Neural progenitor cell (in vitro differentiated cells): ENCODE measurements around the gene CFAP20DC. TPM values are rescaled to one million over a fixed set of nuclear protein-coding genes. Genes with fewer than 3 reads are reported as not detected.

Experiments used
- DNase-seq: peaks from one replicate; pipeline ENCODE4 v3.0.0-alpha.2; 2016; ENCODE audit warnings: low spot score
- H2AFZ ChIP-seq: fragments of 200-600 bp; sonication (generic); replicated peaks from 2 replicates; pipeline ENCODE4 v1.6.1; 2016; ENCODE audit warnings: antibody characterized with exemption
- H3F3A ChIP-seq: fragments of 200-600 bp; sonication (generic); 2 replicates; pipeline ENCODE4 v1.6.1; 2016; ENCODE audit warnings: antibody characterized with exemption, low read depth
- H3K27ac ChIP-seq: fragments of 200-600 bp; sonication (generic); 2 replicates; pipeline ENCODE4 v1.5.1; 2016; ENCODE audit warnings: mild to moderate bottlenecking
- H3K27me3 ChIP-seq: fragments of 200-600 bp; sonication (generic); 2 replicates; pipeline ENCODE4 v1.6.1; 2016; ENCODE audit warnings: mild to moderate bottlenecking, moderate library complexity
- H3K36me3 ChIP-seq: fragments of 200-600 bp; sonication (generic); 2 replicates; pipeline ENCODE4 v1.5.1; 2016
- H3K4me1 ChIP-seq: fragments of 200-600 bp; sonication (generic); 2 replicates; pipeline ENCODE4 v1.6.1; 2016; ENCODE audit warnings: mixed run types
- H3K4me2 ChIP-seq: fragments of 200-600 bp; sonication (generic); 2 replicates; pipeline ENCODE4 v1.6.1; 2016
- H3K4me3 ChIP-seq: fragments of 200-600 bp; sonication (generic); 2 replicates; pipeline ENCODE4 v1.5.1; 2016
- H3K79me2 ChIP-seq: fragments of 200-600 bp; sonication (generic); 2 replicates; pipeline ENCODE4 v1.6.1; 2016; ENCODE audit warnings: low read depth
- H3K9ac ChIP-seq: fragments of 200-600 bp; sonication (generic); 2 replicates; pipeline ENCODE4 v1.6.1; 2016
- H3K9me3 ChIP-seq: fragments of 200-600 bp; sonication (generic); 2 replicates; pipeline ENCODE4 v1.5.1; 2016; ENCODE audit warnings: low read depth
- H4K20me1 ChIP-seq: fragments of 200-600 bp; sonication (generic); 2 replicates; pipeline ENCODE4 v1.6.1; 2016; ENCODE audit warnings: low read depth
- H3K27ac Mint-ChIP-seq: 3 replicates; pipeline ENCODE4 v1.8.0; 2021; ENCODE audit warnings: mixed read lengths
- H3K27me3 Mint-ChIP-seq: 2 replicates; pipeline ENCODE4 v1.8.0; 2022; ENCODE audit warnings: low read depth, mild to moderate bottlenecking, inconsistent platforms, moderate library complexity, mixed read lengths; ENCODE audit not compliant: insufficient read depth
- H3K36me3 Mint-ChIP-seq: 3 replicates; pipeline ENCODE4 v1.8.0; 2021; ENCODE audit warnings: mixed read lengths
- H3K4me1 Mint-ChIP-seq: 3 replicates; pipeline ENCODE4 v1.8.0; 2021; ENCODE audit warnings: mixed read lengths
- H3K4me3 Mint-ChIP-seq: 3 replicates; pipeline ENCODE4 v1.8.0; 2021; ENCODE audit warnings: mild to moderate bottlenecking, moderate library complexity, mixed read lengths
- H3K9me3 Mint-ChIP-seq: 3 replicates; pipeline ENCODE4 v1.8.0; 2020; ENCODE audit warnings: mixed read lengths
- EZH2 ChIP-seq: fragments of 200-600 bp; sonication (generic); IDR thresholded peaks from 2 replicates; pipeline ENCODE4 v1.6.1; 2017; ENCODE audit warnings: antibody characterized with exemption, mild to moderate bottlenecking, moderate library complexity
- EZH2phosphoT487 ChIP-seq: fragments of 200-600 bp; sonication (generic); IDR thresholded peaks from 2 replicates; pipeline ENCODE4 v1.6.1; 2017; ENCODE audit warnings: antibody characterized with exemption
- total RNA-seq: library from RNA; depleted of rRNA; stranded (reverse); fragments of >200 nt; gene quantifications from 2 replicates; pipeline ENCODE4 v1.2.3, GENCODE V29; 2015; ENCODE audit warnings: low replicate concordance
- TF ChIP-seq, protein P1 (sequence below): fragments of 200-600 bp; sonication (generic); IDR thresholded peaks from 2 replicates; pipeline ENCODE4 v1.5.1; 2017; ENCODE audit warnings: antibody characterized with exemption, mild to moderate bottlenecking

Gene CFAP20DC
- total RNA-seq, 1 donor from 2014 or later, result 14.0 TPM

DNA sequence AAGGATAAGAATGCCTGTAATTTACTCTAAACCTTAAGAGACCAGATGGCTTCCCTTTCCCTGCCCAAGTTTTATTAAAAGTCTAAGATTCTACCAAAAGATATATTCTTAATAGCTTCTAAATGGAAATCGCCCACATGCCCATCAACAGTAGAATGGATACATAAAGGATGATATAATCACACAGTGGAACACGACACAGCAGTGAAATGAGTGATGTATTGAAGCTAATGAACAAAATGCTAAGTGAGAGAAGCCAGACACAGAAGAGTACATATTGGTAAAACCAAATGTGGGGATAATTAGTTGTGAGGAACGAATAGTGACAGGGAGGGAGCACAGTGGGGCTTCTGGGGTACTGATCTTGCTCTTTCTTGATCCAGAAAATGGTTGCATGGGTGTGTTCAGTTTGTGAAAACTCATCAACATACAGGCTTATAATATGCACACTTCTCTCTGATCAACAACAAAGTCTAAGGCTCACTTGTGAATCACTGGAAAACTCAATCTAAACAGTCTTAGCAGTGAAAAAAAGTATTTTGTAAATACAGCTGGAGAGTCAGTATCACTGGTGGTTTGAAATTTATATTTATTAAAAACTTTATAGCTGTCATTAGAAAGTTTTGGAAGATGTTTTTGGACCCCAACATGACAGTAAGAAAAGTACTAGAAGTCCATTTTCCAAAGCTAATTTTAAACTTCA lies 212.5 kb downstream of the CFAP20DC start:
- Histone ChIP-seq H3F3A (no peaks in the 10 kb centered on the region), H3K4me1 (no peaks in the 10 kb centered on the region), H3K9ac (no peak overlapping the region), H3K27ac (no peak overlapping the region), H3K9me3 (no peaks in the 10 kb centered on the region), H3K4me3 (no peak overlapping the region), H2AFZ (no peak overlapping the region), H3K36me3 (no peaks in the 10 kb centered on the region), H3K27me3 (no peaks in the 10 kb centered on the region), H3K79me2 (peaks cover 8% of the 10 kb centered on the region), H4K20me1 (no peaks in the 10 kb centered on the region), H3K4me2 (no peak overlapping the region)
- TF ChIP-seq EZH2phosphoT487 (no peak), EZH2 (no peak)
- TF ChIP-seq, protein P1, sequence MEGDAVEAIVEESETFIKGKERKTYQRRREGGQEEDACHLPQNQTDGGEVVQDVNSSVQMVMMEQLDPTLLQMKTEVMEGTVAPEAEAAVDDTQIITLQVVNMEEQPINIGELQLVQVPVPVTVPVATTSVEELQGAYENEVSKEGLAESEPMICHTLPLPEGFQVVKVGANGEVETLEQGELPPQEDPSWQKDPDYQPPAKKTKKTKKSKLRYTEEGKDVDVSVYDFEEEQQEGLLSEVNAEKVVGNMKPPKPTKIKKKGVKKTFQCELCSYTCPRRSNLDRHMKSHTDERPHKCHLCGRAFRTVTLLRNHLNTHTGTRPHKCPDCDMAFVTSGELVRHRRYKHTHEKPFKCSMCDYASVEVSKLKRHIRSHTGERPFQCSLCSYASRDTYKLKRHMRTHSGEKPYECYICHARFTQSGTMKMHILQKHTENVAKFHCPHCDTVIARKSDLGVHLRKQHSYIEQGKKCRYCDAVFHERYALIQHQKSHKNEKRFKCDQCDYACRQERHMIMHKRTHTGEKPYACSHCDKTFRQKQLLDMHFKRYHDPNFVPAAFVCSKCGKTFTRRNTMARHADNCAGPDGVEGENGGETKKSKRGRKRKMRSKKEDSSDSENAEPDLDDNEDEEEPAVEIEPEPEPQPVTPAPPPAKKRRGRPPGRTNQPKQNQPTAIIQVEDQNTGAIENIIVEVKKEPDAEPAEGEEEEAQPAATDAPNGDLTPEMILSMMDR, result no peak
- Mint-ChIP-seq H3K9me3 (no peaks in the 10 kb centered on the region), H3K4me3 (no peak overlapping the region), H3K4me1 (no peaks in the 10 kb centered on the region), H3K27ac (no peak overlapping the region), H3K36me3 (no peaks in the 10 kb centered on the region), H3K27me3 (no peaks in the 10 kb centered on the region)
- no peak for DNase-seq

DNA sequence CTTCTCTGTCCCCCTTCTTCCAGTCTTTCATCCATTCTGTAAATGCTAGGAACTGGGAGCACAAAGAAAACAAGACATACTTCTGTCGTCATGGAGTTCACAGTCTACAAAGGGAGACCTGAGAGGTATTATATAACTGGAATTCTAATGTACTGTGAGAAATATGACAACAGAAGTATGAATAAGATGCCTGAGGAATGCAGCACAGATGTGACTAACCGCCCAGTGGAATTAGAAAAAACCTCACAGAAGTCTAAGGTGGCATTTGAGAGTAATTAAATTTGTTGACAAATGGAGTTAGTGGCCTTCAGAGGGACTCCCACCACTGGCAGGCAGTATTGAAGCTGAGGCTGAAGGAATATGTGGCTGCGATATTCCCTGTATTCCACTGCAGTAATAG lies 214.7 kb downstream of the CFAP20DC start:
- Histone ChIP-seq H3K4me3 (no peak overlapping the region), H4K20me1 (no peaks in the 10 kb centered on the region), H3K79me2 (no peaks in the 10 kb centered on the region), H3K27ac (no peak overlapping the region), H2AFZ (no peak overlapping the region), H3K9ac (no peak overlapping the region), H3K36me3 (no peaks in the 10 kb centered on the region), H3F3A (no peaks in the 10 kb centered on the region), H3K9me3 (no peaks in the 10 kb centered on the region), H3K4me1 (no peaks in the 10 kb centered on the region), H3K27me3 (no peaks in the 10 kb centered on the region), H3K4me2 (no peak overlapping the region)
- H3K9me3 Mint-ChIP-seq, result no peaks in the 10 kb centered on the region
- H3K4me3 Mint-ChIP-seq, result no peak overlapping the region
- no peaks in the 10 kb centered on the region for H3K27me3 Mint-ChIP-seq
- H3K4me1 Mint-ChIP-seq, result peaks cover 2% of the 10 kb centered on the region
- H3K36me3 Mint-ChIP-seq, result no peaks in the 10 kb centered on the region
- DNase-seq, result no peak
- H3K27ac Mint-ChIP-seq, result no peak overlapping the region
- TF ChIP-seq EZH2phosphoT487, result no peak
- TF ChIP-seq EZH2, result no peak
- TF ChIP-seq, protein P1, result no peak

DNA sequence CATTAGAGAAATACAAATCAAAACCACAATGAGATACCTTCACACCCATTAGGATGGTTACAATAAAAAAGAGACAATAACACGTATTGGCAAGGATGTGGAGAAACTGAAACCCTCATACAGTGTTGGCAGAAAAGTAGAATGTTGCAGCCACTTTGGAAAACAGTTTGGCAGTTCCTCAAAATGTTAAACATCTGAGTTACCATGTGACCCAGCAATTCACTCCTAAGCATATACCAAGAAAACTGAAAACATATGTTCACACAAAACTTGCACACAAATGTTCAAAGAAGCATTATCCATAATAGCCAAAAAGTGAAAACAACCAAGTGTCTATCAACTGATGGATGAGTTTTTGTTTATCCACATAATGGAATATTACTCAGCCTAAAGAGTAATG lies 216.3 kb downstream of the CFAP20DC start:
- no peak overlapping the region for H3K27ac Mint-ChIP-seq
- peaks cover 10% of the 10 kb centered on the region for H3K4me1 Mint-ChIP-seq
- H3F3A ChIP-seq, result no peaks in the 10 kb centered on the region
- H3K4me2 ChIP-seq, result no peak overlapping the region
- H3K4me3 ChIP-seq, result no peak overlapping the region
- no peak overlapping the region for H3K4me3 Mint-ChIP-seq
- H3K36me3 Mint-ChIP-seq, result no peaks in the 10 kb centered on the region
- DNase-seq, result no peak
- no peaks in the 10 kb centered on the region for H3K9me3 ChIP-seq
- no peaks in the 10 kb centered on the region for H3K9me3 Mint-ChIP-seq
- H3K4me1 ChIP-seq, result no peaks in the 10 kb centered on the region
- H3K79me2 ChIP-seq, result no peaks in the 10 kb centered on the region
- no peaks in the 10 kb centered on the region for H3K36me3 ChIP-seq
- TF ChIP-seq EZH2, result no peak
- TF ChIP-seq, protein P1, result no peak
- TF ChIP-seq EZH2phosphoT487, result no peak
- no peak overlapping the region for H3K27ac ChIP-seq
- H2AFZ ChIP-seq, result no peak overlapping the region
- H3K27me3 ChIP-seq, result no peaks in the 10 kb centered on the region
- H3K27me3 Mint-ChIP-seq, result no peaks in the 10 kb centered on the region
- no peak overlapping the region for H3K9ac ChIP-seq
- H4K20me1 ChIP-seq, result no peaks in the 10 kb centered on the region
